HFF-Myc (cell line): ENCODE measurements around the gene SORCS2.

Experiments used
- DNase-seq: peaks from one replicate; pipeline ENCODE4 v3.0.0-alpha.2; 2011; ENCODE audit warnings: low read depth; ENCODE audit errors: extremely low read depth
- H3K4me3 ChIP-seq: replicated peaks from 2 replicates; pipeline ENCODE4 v1.5.1; 2011; ENCODE audit warnings: low read depth, mild to moderate bottlenecking, control low read depth, low read length
- CTCF ChIP-seq: IDR thresholded peaks from 2 replicates; pipeline ENCODE4 v1.5.1; 2012; ENCODE audit warnings: mild to moderate bottlenecking, low read depth, low read length, control low read depth; ENCODE audit errors: missing control alignments

Gene SORCS2

DNA sequence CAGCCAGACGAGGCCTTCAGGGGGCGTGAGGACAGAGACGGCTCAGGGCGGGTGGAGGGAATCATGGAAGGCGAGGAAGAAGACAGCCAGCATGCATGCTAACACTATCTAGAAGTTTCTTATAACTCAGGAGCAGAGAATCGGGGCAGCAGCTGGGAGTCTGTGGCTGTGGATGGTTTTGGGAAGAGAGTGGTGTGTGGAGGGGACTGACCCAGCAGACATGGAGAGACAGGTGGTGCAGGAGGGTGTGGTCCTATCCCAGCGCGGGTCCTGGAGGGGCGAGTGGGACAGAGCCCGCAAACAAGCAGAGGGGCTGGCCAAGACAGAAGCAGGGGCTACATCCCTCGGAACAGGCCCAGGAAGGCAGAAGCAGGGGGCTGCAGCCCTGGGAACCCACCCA, 555.2 kb downstream of the SORCS2 start:
- no peak for DNase-seq
- H3K4me3 ChIP-seq: no peak overlapping the region
- no peak for TF ChIP-seq CTCF

GRCh38 chr4:7750523-7750922, 558.2 kb downstream of the SORCS2 start:
- TF ChIP-seq CTCF: no peak
- DNase-seq: no peak
- H3K4me3 ChIP-seq: no peak overlapping the region

DNA sequence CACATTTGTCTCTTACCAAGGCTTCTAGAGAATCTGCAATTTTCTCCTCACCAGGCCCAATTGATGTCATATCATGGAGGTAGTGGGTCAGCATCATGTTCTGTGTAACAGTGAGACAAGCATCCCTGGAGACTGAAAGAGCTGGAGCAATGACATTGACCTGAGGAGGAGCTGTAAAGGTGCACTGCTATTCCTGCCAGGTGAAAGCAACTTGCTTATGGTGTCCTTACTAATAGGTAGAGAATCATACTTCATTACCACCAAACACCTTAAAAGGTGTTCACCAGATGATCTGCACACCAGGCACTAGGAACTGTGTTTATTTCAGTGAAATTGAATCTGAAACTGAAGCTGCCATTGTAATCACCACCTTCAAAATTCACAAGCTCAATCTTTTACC, 558.6 kb downstream of the SORCS2 start:
- no peak for TF ChIP-seq CTCF
- DNase-seq: no peak
- H3K4me3 ChIP-seq: no peak overlapping the region

- H3K4me3 ChIP-seq: no peak overlapping the region
- DNase-seq: no peak
- no peak for TF ChIP-seq CTCF
Measured at GRCh38 chr4:7752649-7753048, 560.3 kb downstream of the SORCS2 start.

GRCh38 chr4:7753271-7753670, 560.9 kb downstream of the SORCS2 start:
- H3K4me3 ChIP-seq: no peak overlapping the region
- TF ChIP-seq CTCF: no peak
- no peak for DNase-seq

DNA sequence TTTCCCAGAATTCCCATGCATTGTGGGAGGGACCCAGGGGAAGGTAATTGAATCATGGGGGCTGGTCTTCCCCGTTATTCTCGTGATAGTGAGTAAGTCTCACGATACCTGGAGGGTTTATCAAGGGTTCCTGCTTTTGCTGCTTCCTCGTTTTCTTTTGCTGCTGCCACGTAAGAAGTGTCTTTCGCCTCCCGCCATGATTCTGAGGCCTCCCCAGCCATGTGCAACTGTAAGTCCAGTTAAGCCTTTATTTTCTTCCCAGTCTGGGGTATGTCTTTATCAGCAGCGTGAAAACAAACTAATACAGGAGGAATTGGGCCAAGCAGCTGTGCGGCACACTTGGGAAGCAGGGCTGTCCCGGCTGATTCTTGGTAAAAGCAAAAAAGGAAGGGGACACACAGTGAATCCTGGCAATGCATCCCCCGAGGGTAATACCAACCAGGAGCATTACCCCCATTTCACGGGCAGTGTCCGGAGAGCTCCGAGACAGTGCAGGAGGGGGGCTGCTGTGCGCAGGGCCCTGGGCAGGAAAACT, 561.7 kb downstream of the SORCS2 start:
- no peak for TF ChIP-seq CTCF
- DNase-seq: no peak

GRCh38 chr4:7754565-7755262, 562.4 kb downstream of the SORCS2 start:
- no peak overlapping the region for H3K4me3 ChIP-seq
- TF ChIP-seq CTCF: no peak
- no peak for DNase-seq

More for the DNA sequence above, 561.7 kb downstream of the SORCS2 start:
- H3K4me3 ChIP-seq: no peak overlapping the region
